Measurements from ENCODE around the gene HMGN4. TPM values are rescaled to one million over a fixed set of nuclear protein-coding genes. Genes with fewer than 3 reads are reported as not detected.

The HMGN4 gene
- total and polyA plus RNA-seq, 9 of the 15 experiments (the other 6 are each of a cell fraction or from before 2014, with no cell fraction given): 35.4 to 134 (median 94.1) TPM

GRCh38 chr6:26516481-26517427, 21.4 kb upstream of the HMGN4 start (continued):
- TF ChIP-seq ZC3H4 (CRISPR knock-in tag; IDR thresholded peaks at IDR 0.05; ENCODE audit: borderline replicate concordance) (no peak), U2AF1 (optimal IDR thresholded peaks at IDR 0.05; ENCODE audit: low read depth, low read length) (no peak), RBM17 (IDR thresholded peaks at IDR 0.05; ENCODE audit: borderline replicate concordance, low read depth, low read length) (no peak)
- TF ChIP-seq, protein P1, sequence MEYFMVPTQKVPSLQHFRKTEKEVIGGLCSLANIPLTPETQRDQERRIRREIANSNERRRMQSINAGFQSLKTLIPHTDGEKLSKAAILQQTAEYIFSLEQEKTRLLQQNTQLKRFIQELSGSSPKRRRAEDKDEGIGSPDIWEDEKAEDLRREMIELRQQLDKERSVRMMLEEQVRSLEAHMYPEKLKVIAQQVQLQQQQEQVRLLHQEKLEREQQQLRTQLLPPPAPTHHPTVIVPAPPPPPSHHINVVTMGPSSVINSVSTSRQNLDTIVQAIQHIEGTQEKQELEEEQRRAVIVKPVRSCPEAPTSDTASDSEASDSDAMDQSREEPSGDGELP (CRISPR knock-in tag; IDR thresholded peaks at IDR 0.05; ENCODE audit: borderline replicate concordance): no peak

DNA sequence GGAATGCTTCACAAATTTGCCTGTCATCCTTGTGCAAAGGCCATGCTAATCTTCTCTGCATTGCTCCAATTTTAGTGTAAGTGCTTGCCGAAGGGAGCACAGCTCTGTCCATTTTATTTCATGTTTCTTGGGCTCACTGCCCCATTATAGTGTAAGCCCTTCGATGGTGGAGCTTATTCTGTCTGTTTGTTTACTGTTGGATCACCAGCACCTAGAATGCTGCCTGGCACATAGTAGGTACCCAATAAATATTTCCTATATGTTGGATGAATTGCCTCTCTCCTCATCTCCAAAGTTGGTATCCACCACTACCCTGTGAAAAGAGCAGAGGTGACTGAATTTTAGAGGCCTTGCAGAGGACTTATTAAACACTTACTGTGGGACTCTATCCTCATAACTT, 18.8 kb upstream of the HMGN4 start:
- Histone ChIP-seq H2AFZ (ENCODE audit: low read depth, low read length) (peak overlapping the region; percentile 90), H3K27ac (ENCODE audit: extremely low read depth, low read depth, low read length) (peak overlapping the region; percentile 40; the same call in 2 of the 3 replicates), H3K79me2 (ENCODE audit: control insufficient read depth, insufficient read depth, low read length) (peaks cover 28% of the 10 kb centered on the region), H3K36me3 (ENCODE audit: control insufficient read depth, insufficient read depth, low read length) (no peaks in the 10 kb centered on the region), H4K20me1 (replicated peaks; ENCODE audit: control insufficient read depth, insufficient read depth, low read length) (no peaks in the 10 kb centered on the region), H3K4me1 (replicated peaks in 1 of 2; ENCODE audit: control insufficient read depth in 2 of 2, insufficient read depth in 2 of 2, low read length in 2 of 2) (peaks cover 11 to 23% of the 10 kb centered on the region in 2 experiments; a peak in 4 of 5 replicates), H3K9me1 (ENCODE audit: control insufficient read depth, insufficient read depth, low read length) (no peaks in the 10 kb centered on the region), H3K4me2 (ENCODE audit: insufficient read depth, low read length) (no peak overlapping the region), H3K9ac (ENCODE audit: insufficient read depth in 1 of 2, low read depth in 2 of 2, low read length in 2 of 2) (peak overlapping the region in 1 of 2 experiments; percentile 24; a peak in 1 of 4 replicates), H3K4me3 (no peak overlapping the region), H3K9me3 (replicated peaks; ENCODE audit: control insufficient read depth, insufficient read depth, low read depth, low read length) (no peaks in the 10 kb centered on the region), H3K27me3 (ENCODE audit: control insufficient read depth in 2 of 2, insufficient read depth in 2 of 2, low read length in 2 of 2) (no peaks in the 10 kb centered on the region)
- CTCF ChIA-PET (ENCODE audit: low intra/inter-chr PET ratio): no interaction called here
- no TSS peak for BruUV-seq (replicated peaks)
- no peak for DNase-seq (ENCODE audit: extremely low read depth in 1 of 4, low spot score in 3 of 4)
- WGBS (ENCODE audit: insufficient coverage, low coverage, missing lambda C conversion rate): 86% methylated on average over 2 of the region's 2 CpGs
- in situ Hi-C loops (cut with MboI): no loop called here
- TF ChIP-seq TBP (optimal IDR thresholded peaks at IDR 0.05; ENCODE audit: low read depth, low read length) (peak; percentile 82), MAFK (IDR thresholded peaks at IDR 0.05; ENCODE audit: low read length) (no peak), NFE2 (IDR thresholded peaks at IDR 0.05; ENCODE audit: low read depth) (0 out of 2 replicates have a peak, but pooled peaks have one; percentile 14), ZKSCAN1 (IDR thresholded peaks at IDR 0.05; ENCODE audit: low read depth, low read length) (peak; percentile 94), CTCFL (IDR thresholded peaks at IDR 0.05; ENCODE audit: borderline replicate concordance, insufficient read depth, low read depth, low read length, poor library complexity, severe bottlenecking) (no peak), POLR2AphosphoS5 (IDR thresholded peaks at IDR 0.05; ENCODE audit: control insufficient read depth, insufficient read depth, low read depth, low read length) (peak; percentile 43; the same call in 1 of the 2 replicates), POLR2A (conservative IDR thresholded peaks at IDR 0.05) (peak; percentile 50)
- FAIRE-seq: no peak
- ATAC-seq: no peak
- intact Hi-C loops (cut with micrococcal nuclease): no loop called here
- POLR2A ChIA-PET: interaction anchor here (0.7 to 3.1 kb wide), 5 partner anchors 17 to 989 kb away, joined by 3 to 14 read pairs (median 3); a partner anchor contains a TSS

Data from K562 (cell line).